Upper lobe of left lung (tissue), 4 donors: Measurements from ENCODE around the gene SLC49A3.

Source experiments
- EP300 ChIP-seq, 4 donors: sonication (generic); formaldehyde crosslinking; IDR thresholded peaks; one replicate each; pipeline ENCODE4 v1.5.1; 2017; ENCODE audit warnings: antibody characterized with exemption in 4 of 4, control low read depth in 2 of 4
- TF ChIP-seq, protein P1 (sequence below), 6 experiments: fragments of 450-650 bp in 4 of 6; fragments of 200-600 bp in 2 of 6; sonication (generic) in 2 of 6; IDR thresholded peaks; one replicate each; pipeline ENCODE4 v1.5.1; 2016 to 2019; ENCODE audit warnings: antibody characterized with exemption in 6 of 6

DNA sequence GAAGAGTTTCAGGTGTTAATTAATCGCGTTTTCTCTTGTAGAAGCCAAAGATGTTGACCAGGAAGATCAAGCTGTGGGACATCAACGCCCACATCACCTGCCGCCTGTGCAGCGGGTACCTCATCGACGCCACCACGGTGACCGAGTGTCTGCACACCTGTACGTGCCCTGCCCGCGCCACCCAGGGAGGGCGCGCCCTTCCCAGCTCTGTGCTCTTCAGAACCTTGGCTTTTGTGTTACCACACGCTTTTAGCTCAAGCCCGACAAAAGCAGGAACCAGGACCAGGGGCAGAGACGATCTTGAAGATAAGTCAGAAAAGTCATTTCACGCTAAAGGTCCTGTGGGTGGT lies 44.7 kb upstream of the SLC49A3 start:
- no peak for TF ChIP-seq EP300 (IDR thresholded peaks at IDR 0.05)
- TF ChIP-seq, protein P1, sequence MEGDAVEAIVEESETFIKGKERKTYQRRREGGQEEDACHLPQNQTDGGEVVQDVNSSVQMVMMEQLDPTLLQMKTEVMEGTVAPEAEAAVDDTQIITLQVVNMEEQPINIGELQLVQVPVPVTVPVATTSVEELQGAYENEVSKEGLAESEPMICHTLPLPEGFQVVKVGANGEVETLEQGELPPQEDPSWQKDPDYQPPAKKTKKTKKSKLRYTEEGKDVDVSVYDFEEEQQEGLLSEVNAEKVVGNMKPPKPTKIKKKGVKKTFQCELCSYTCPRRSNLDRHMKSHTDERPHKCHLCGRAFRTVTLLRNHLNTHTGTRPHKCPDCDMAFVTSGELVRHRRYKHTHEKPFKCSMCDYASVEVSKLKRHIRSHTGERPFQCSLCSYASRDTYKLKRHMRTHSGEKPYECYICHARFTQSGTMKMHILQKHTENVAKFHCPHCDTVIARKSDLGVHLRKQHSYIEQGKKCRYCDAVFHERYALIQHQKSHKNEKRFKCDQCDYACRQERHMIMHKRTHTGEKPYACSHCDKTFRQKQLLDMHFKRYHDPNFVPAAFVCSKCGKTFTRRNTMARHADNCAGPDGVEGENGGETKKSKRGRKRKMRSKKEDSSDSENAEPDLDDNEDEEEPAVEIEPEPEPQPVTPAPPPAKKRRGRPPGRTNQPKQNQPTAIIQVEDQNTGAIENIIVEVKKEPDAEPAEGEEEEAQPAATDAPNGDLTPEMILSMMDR (IDR thresholded peaks at IDR 0.05), result no peak
